ENCODE results near the gene PLCB1.

Gene PLCB1

GRCh38 chr20:8602389-8603116 is 470.5 kb downstream of the PLCB1 start:
- no peaks in the 10 kb centered on the region for H3K27me3 ChIP-seq (replicated peaks; ENCODE audit: control insufficient read depth, insufficient read depth, low read length)
- H3K36me3 ChIP-seq (ENCODE audit: control insufficient read depth, insufficient read depth, low read length): no peaks in the 10 kb centered on the region
- no peak for TF ChIP-seq CTCF (IDR thresholded peaks at IDR 0.05; ENCODE audit: insufficient read depth, low read length, poor library complexity, severe bottlenecking)
- peak; percentile 36 for DNase-seq (ENCODE audit: extremely low read depth, insufficient read length)
- peak overlapping the region; percentile 6 for H3K4me3 ChIP-seq (replicated peaks; ENCODE audit: low read depth, low read length)

DNA sequence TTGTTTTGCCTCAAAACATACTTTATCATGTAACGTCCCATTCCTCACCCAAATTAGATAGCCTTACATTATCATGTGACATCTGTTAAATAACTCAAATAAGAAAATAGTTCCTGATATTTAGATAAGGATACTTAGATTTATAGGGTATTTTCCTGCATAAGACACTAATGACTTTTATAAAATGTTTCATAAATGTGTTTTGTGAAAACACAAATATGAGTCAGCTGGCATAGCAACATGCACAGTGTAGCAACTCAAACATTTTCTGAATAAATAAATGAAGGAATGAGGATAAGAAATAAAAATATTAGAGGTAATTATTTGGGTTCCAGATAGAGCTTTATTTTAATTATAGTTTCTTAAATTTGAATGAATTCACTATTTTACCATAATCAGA is 476.4 kb downstream of the PLCB1 start:
- no peak for TF ChIP-seq CTCF (IDR thresholded peaks at IDR 0.05; ENCODE audit: insufficient read depth, low read length, poor library complexity, severe bottlenecking)
- Histone ChIP-seq H3K4me3 (replicated peaks; ENCODE audit: low read depth, low read length) (no peak overlapping the region), H3K27me3 (replicated peaks; ENCODE audit: control insufficient read depth, insufficient read depth, low read length) (no peaks in the 10 kb centered on the region), H3K36me3 (ENCODE audit: control insufficient read depth, insufficient read depth, low read length) (no peaks in the 10 kb centered on the region)
- no peak for DNase-seq (ENCODE audit: extremely low read depth, insufficient read length)

DNA sequence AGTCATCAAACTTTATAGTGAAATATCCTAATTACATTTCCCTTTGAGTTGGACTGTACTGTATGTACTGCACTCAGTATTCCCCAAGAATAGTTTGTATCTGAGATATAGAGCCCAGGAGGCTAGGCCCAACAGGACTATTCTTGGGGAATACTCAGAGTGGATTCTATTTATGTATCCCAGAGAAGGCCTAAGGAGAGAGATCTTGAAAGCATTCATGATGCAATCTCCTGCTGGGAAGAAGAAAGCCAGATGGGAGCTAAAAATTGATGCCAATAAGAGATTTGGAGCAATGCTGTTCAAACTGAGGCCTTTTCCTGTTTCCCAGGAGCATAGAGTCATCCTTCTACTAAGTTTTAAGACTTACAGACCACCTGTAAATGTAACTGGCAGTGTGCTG is 484.7 kb downstream of the PLCB1 start:
- no peaks in the 10 kb centered on the region for H3K27me3 ChIP-seq (replicated peaks; ENCODE audit: control insufficient read depth, insufficient read depth, low read length)
- H3K36me3 ChIP-seq (ENCODE audit: control insufficient read depth, insufficient read depth, low read length): no peaks in the 10 kb centered on the region
- no peak for DNase-seq (ENCODE audit: extremely low read depth, insufficient read length)
- no peak overlapping the region for H3K4me3 ChIP-seq (replicated peaks; ENCODE audit: low read depth, low read length)
- TF ChIP-seq CTCF (IDR thresholded peaks at IDR 0.05; ENCODE audit: insufficient read depth, low read length, poor library complexity, severe bottlenecking): no peak

DNA sequence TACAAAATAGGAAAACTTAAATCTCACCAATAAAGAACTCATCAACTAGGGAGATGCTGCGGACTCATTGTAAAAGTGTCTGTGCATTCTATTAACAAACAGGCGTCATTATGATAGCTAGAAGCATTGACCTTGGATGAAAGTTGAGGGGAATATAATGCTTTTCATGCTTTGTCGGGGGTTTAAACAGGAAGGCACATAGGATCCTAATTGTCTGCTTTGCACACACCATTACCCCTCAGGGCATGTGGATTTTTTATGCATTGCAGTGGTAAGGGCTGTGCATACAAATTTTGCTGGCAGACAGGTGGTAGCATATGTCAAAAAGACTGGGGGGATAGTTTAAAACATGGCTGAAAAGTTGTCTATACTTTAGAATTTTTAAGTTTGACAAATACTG is 488.9 kb downstream of the PLCB1 start:
- no peaks in the 10 kb centered on the region for H3K36me3 ChIP-seq (ENCODE audit: control insufficient read depth, insufficient read depth, low read length)
- H3K4me3 ChIP-seq (replicated peaks; ENCODE audit: low read depth, low read length): no peak overlapping the region
- no peaks in the 10 kb centered on the region for H3K27me3 ChIP-seq (replicated peaks; ENCODE audit: control insufficient read depth, insufficient read depth, low read length)
- no peak for DNase-seq (ENCODE audit: extremely low read depth, insufficient read length)
- TF ChIP-seq CTCF (IDR thresholded peaks at IDR 0.05; ENCODE audit: insufficient read depth, low read length, poor library complexity, severe bottlenecking): no peak

DNA sequence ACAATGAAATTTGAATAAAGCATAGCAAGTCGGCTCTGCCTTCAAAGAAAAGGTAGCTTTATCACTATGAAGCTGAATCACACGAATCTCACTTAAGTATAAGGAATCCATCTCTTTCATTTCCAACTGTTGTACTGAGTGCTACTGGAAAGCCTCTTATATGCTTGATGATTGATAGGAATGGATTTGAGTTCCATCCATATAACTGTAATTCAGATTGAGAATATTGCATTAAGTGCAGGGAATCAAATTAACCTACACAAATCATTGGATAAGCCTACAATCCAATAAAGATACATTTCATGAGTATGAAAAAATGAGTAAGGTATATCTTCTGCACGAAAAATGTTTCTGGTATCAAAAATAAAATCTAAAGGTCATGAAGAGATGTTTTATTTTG is 492.0 kb downstream of the PLCB1 start:
- no peaks in the 10 kb centered on the region for H3K36me3 ChIP-seq (ENCODE audit: control insufficient read depth, insufficient read depth, low read length)
- DNase-seq (ENCODE audit: extremely low read depth, insufficient read length): no peak
- TF ChIP-seq CTCF (IDR thresholded peaks at IDR 0.05; ENCODE audit: insufficient read depth, low read length, poor library complexity, severe bottlenecking): no peak
- H3K27me3 ChIP-seq (replicated peaks; ENCODE audit: control insufficient read depth, insufficient read depth, low read length): no peaks in the 10 kb centered on the region
- no peak overlapping the region for H3K4me3 ChIP-seq (replicated peaks; ENCODE audit: low read depth, low read length)

DNA sequence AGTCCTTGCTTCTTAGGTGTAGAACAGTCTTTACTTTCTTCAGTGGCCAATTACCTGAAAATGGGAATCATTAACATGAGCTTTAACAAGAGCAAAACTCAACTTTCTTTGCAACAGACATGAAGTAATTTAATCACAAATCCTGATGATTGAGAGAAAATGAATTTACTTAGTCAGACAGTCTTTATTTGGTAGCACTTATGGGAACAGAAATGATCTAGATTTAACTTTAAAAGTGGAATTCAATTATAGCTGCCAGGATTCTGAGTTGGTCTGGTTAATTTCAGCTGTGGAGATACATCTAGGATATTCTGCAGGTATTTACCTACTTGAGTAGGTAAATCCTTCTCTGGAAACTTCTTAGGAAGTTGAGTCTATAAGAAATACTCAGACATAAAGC is 492.6 kb downstream of the PLCB1 start:
- Histone ChIP-seq H3K27me3 (replicated peaks; ENCODE audit: control insufficient read depth, insufficient read depth, low read length) (no peaks in the 10 kb centered on the region), H3K4me3 (replicated peaks; ENCODE audit: low read depth, low read length) (no peak overlapping the region), H3K36me3 (ENCODE audit: control insufficient read depth, insufficient read depth, low read length) (no peaks in the 10 kb centered on the region)
- no peak for TF ChIP-seq CTCF (IDR thresholded peaks at IDR 0.05; ENCODE audit: insufficient read depth, low read length, poor library complexity, severe bottlenecking)
- no peak for DNase-seq (ENCODE audit: extremely low read depth, insufficient read length)

Data from GM06990 (cell line).